HTR-8/SVneo (cell line): ENCODE measurements around the gene ASPG.

ENCODE experiments used
- DNase-seq: peaks from one replicate; pipeline ENCODE4 v3.0.0; 2011; ENCODE audit warnings: low spot score, mixed read lengths; ENCODE audit not compliant: insufficient read length
- FAIRE-seq: peaks from 2 replicates; lab custom pipeline; 2011; peaks lifted over from hg19 to GRCh38; lab: Jason Lieb, UNC

Gene ASPG

GRCh38 chr14:104103061-104103445, 17.6 kb downstream of the ASPG start:
- DNase-seq (no peak), FAIRE-seq (no peak)

GRCh38 chr14:104103446-104104075, 18.1 kb downstream of the ASPG start:
- FAIRE-seq: no peak
- no peak for DNase-seq

DNA sequence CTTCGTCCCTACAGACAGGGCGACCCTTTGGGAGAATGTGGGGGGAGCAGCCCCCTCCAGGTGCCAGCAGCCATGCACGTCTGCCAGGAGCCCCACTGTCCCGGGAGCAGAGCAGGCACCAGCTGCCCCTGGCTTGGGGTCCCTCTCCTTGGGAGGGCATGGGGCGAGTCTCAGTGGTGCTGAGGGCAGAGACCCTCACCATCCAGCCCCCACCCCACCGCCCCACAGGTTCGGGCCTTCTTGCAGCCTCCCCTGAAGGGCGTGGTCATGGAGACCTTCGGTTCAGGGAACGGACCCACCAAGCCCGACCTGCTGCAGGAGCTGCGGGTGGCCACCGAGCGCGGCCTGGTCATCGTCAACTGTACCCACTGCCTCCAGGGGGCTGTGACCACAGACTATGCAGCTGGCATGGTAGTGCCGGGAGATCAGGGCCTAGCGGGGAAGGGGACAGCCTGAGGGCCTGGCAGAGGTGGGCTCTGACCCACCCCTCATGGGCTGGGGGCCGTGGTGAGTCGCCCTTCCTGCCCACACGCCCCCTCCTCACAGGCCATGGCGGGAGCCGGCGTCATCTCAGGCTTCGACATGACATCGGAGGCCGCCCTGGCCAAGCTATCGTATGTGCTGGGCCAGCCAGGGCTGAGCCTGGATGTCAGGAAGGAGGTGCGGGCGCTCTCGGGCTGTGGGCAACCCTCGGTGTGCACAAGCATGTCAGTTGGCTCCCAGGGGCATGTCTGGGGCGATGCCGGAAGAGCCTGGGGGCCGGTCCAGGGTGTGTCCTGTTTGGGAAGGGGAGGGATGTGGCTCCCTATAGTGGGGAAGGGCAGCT, 18.8 kb downstream of the ASPG start:
- DNase-seq (no peak), FAIRE-seq (no peak)

DNA sequence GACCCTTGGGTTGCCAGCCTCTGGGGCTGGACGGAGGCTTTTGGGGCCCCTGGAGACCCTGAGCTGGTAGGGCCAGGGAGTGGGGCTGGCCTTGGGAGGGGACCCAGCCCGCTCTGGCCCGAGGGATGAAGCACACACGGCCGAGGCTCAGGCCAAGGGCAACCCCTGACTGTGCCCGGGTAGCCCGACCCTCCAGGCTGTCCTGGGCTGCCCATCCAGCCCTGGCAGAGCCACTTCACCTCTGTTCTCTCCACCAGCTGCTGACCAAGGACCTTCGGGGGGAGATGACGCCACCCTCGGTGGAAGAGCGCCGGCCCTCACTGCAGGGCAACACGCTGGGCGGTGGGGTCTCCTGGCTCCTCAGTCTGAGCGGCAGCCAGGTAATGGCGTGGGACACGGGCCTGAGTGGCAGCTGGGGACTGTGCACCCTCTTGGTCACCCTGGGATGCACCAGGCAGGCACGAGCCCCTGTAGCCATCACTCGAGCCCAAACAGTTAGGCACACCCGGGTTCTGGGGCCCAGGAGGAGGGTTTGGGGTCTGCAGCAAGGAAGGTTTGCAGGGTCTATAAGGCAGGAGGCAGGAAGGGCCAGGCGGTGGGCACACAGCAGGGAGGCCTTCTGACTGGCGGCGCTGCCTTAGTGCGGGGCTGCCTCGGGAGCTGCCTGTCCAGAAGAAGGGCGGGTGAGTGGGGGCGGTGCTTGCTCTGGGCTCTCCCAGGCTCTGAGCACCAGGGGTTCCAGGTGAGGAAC, 19.7 kb downstream of the ASPG start:
- DNase-seq (no peak), FAIRE-seq (no peak)

DNA sequence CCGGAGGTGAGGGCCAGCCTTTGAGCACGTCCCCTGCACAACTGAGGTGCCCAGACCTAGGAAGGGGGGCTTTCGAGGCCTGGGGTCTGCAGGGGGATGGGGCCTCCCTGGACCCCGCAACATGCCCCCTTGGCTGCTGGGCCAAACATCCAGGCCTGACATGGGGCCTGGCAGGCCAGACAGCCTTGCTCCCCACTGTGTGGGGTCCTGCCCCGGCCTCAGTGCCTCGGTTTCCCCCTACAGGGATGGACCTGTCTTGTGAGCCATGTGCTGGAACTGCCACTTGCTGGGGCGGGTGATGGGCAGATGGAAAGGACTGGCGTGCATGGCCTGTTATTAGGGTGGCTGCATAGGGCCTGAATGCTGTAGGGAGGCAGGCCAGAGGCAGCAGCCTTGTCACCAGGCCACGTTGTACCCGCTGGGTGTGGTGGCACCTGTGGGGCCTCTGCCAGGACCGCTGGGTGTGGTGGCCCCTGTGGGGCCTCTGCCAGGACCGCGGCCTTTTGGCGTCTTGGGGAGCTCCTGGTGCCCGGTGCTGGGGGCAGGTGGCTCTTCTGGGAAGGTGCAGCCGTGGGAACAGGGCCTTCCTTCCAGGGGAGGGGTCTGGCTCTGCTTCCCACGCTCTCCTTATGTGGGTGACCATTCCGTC, 20.4 kb downstream of the ASPG start:
- no peak for DNase-seq
- FAIRE-seq: no peak

- no peak for FAIRE-seq
- no peak for DNase-seq
Observed at GRCh38 chr14:104106471-104106991, 21.0 kb downstream of the ASPG start.

GRCh38 chr14:104107101-104107581, 21.6 kb downstream of the ASPG start:
- no peak for DNase-seq

GRCh38 chr14:104107611-104108569, 22.4 kb downstream of the ASPG start:
- DNase-seq: no peak
- FAIRE-seq: no peak

More at GRCh38 chr14:104107101-104107581, 21.6 kb downstream of the ASPG start:
- no peak for FAIRE-seq

GRCh38 chr14:104108570-104109541, 23.4 kb downstream of the ASPG start:
- DNase-seq: no peak
- no peak for FAIRE-seq

- FAIRE-seq: no peak
Observed at GRCh38 chr14:104109731-104110361, 24.3 kb downstream of the ASPG start.

DNA sequence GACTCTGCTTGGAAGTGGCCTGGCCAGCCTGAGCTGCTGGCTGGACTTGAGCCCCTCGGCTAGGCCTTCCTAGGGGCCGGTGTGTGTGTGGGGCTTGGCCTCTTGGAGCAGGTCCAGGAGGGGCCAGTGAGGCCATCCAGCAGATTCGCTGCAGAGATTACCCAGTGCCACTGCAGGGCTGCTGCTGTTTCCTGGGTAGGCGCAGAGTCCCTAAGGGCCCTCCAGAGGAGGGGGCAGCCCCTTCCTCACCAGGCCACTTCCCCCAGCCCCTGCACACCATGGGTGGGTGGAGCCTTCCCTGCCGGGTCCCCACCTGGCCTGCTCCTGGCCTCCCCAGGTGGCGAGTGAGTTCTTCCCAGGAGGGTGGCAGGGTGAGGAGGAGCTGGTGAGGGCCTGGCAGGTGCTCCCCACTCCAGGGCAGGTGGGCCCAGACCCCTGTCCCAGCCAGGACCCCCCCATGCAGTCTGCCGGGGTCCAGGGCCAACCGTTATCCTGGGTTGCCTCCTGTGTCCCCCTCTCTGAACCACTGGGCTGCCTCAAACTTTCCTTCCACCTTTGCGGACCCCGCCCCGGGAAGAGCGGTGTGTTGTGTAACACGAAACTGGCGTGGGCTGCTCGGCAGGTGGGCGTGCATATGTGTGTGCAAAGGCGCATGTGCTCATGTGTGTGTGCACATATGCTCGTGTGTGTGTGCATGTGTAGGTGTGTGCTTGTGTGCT, 25.1 kb downstream of the ASPG start:
- no peak for DNase-seq
- no peak for FAIRE-seq

More at GRCh38 chr14:104109731-104110361, 24.3 kb downstream of the ASPG start:
- no peak for DNase-seq

DNA sequence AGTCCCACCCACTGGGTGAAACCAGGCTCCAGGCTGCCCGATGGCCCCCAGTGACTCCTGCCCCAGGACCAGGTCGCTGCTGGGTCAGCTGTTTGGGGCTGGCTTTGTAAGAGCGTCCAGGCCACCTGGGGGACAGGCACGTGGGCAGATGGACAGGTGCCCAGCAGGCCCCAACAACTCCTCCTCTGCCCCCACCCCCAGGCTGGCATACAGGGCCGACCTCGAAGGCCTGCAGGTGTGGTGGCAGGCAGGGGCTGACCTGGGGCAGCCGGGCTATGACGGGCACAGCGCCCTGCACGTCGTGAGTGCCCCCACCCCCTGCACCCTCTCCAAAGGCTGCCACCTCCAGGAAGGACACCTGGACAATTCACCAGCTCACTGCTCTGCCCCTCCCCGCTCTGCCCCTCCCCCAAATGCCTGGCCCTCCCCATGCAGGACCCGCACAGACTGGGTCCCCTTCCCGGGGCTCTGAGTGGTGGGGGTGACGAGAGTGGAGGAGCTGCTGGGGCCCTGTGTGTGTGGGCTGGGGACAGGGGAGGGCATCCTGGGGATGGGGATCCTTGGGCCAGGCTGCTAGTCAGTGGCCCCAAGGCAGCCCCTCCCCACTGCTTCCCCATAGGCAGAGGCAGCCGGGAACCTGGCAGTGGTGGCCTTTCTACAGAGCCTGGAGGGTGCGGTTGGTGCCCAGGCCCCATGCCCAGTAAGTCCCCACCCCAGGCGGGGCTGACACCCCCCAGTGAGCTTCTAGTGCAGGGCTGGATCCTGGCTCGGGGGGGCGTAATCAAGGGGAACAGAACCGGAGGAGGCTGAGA, 26.0 kb downstream of the ASPG start:
- DNase-seq (no peak), FAIRE-seq (no peak)

DNA sequence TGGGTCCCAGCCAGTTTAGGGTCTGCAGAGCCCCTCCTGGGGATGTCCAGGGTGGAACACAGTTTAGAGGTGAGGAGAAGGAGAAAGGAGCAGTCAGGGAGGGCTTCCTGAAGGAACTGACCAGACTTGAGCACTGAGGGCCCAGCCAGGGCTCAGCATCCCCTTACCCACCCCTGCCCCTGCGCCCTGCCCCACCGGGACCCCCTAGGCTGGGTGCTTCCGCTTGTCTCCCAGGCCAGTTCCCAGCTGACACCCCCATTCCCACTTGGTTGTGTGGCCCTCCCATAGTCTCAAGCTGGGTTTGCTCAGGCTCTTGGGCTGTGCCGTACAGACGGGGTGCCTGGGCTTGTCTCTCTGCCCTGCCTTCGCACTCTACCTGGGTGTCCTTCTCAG, 26.6 kb downstream of the ASPG start:
- DNase-seq (no peak), FAIRE-seq (no peak)

GRCh38 chr14:104112609-104113571, 27.4 kb downstream of the ASPG start:
- no peak for FAIRE-seq

More at GRCh38 chr14:104112609-104113571, 27.4 kb downstream of the ASPG start:
- no peak for DNase-seq
